HEK293 (cell line): ENCODE results near the gene TNS1.

Experiments used
- CTCF ChIA-PET: fragments of 350-600 bp; formaldehyde crosslinking; extraction: SDS; loops from one replicate; lab custom pipeline; 2021; ENCODE audit warnings: antibody characterized with exemption; lab: Yijun Ruan, JAX
- POLR2A ChIA-PET: fragments of 300-600 bp; formaldehyde crosslinking; extraction: SDS; loops from one replicate; lab custom pipeline; 2020; ENCODE audit warnings: antibody characterized with exemption, inconsistent platforms; lab: Yijun Ruan, JAX
- H3K27ac ChIP-seq: fragments of 200-500 bp; sonication (Bioruptor generic); 2 replicates; pipeline ENCODE4 v1.5.1; 2014; ENCODE audit warnings: low read depth, low read length, control low read depth, inconsistent platforms; ENCODE audit errors: extremely low read depth
- H3K36me3 ChIP-seq, 2 experiments: fragments of 200-500 bp in 1 of 2; sonication (Bioruptor generic) in 1 of 2; 1 replicate in 1 of 2; 2 replicates in 1 of 2; pipeline ENCODE4 v1.5.1; 2014 to 2017; ENCODE audit warnings: inconsistent platforms in 2 of 2, low read length in 2 of 2; ENCODE audit not compliant: control insufficient read depth in 2 of 2, insufficient read depth in 1 of 2
- H3K4me1 ChIP-seq: fragments of 200-500 bp; sonication (Bioruptor generic); 2 replicates; pipeline ENCODE4 v1.5.1; 2014; ENCODE audit warnings: mild to moderate bottlenecking, low read length, inconsistent platforms; ENCODE audit not compliant: control insufficient read depth, insufficient read depth
- H3K4me3 ChIP-seq: 2 replicates; pipeline ENCODE4 v1.5.1; 2011; ENCODE audit warnings: low read depth, mild to moderate bottlenecking, control low read depth, low read length, moderate library complexity
- H3K9me3 ChIP-seq: fragments of 200-500 bp; sonication (Bioruptor generic); 2 replicates; pipeline ENCODE4 v1.5.1; 2014; ENCODE audit warnings: low read depth, low read length, inconsistent platforms; ENCODE audit not compliant: control insufficient read depth, insufficient read depth
- OSR2 ChIP-seq: fragments of 450-650 bp; formaldehyde crosslinking; IDR thresholded peaks from 2 replicates; pipeline ENCODE4 v1.5.1; 2016; ENCODE audit warnings: missing biosample characterization, missing genetic modification characterization
- SETDB1 ChIP-seq: IDR thresholded peaks from one replicate; pipeline ENCODE4 v1.6.1; 2017; ENCODE audit warnings: mild to moderate bottlenecking, low read length, moderate library complexity, mixed read lengths; ENCODE audit not compliant: insufficient read length
- ZBTB48 ChIP-seq: fragments of 450-650 bp; formaldehyde crosslinking; IDR thresholded peaks from 2 replicates; pipeline ENCODE4 v1.5.1; 2016; ENCODE audit warnings: missing biosample characterization, missing genetic modification characterization
- ZNF114 ChIP-seq: fragments of 450-650 bp; formaldehyde crosslinking; IDR thresholded peaks from 2 replicates; pipeline ENCODE4 v1.5.0; 2017; ENCODE audit warnings: missing biosample characterization, missing genetic modification characterization
- ZNF146 ChIP-seq: fragments of 450-650 bp; formaldehyde crosslinking; IDR thresholded peaks from 2 replicates; pipeline ENCODE4 v1.5.1; 2016; ENCODE audit warnings: missing biosample characterization, missing genetic modification characterization
- ZNF335 ChIP-seq: fragments of 450-650 bp; formaldehyde crosslinking; conservative IDR thresholded peaks from 2 replicates; pipeline ENCODE4 v1.5.1; 2016; ENCODE audit warnings: missing biosample characterization, missing genetic modification characterization
- ZNF404 ChIP-seq: fragments of 450-650 bp; formaldehyde crosslinking; IDR thresholded peaks from 2 replicates; pipeline ENCODE4 v1.5.1; 2017; ENCODE audit warnings: missing biosample characterization, missing genetic modification characterization
- ZNF658 ChIP-seq: fragments of 450-650 bp; formaldehyde crosslinking; IDR thresholded peaks from 2 replicates; pipeline ENCODE4; 2016; ENCODE audit warnings: missing biosample characterization, missing genetic modification characterization
- ZNF777 ChIP-seq: fragments of 450-650 bp; formaldehyde crosslinking; IDR thresholded peaks from 2 replicates; pipeline ENCODE4 v1.5.1; 2017; ENCODE audit warnings: missing biosample characterization, missing genetic modification characterization, borderline replicate concordance
- TF ChIP-seq, protein P1 (sequence below): fragments of 450-650 bp; formaldehyde crosslinking; IDR thresholded peaks from 2 replicates; pipeline ENCODE4 v1.5.1; 2016; ENCODE audit warnings: missing biosample characterization, missing genetic modification characterization
- TF ChIP-seq, protein P2 (sequence below): fragments of 450-650 bp; formaldehyde crosslinking; IDR thresholded peaks from 2 replicates; pipeline ENCODE4 v1.5.1; 2016; ENCODE audit warnings: missing biosample characterization, missing genetic modification characterization
- TF ChIP-seq, protein P3 (sequence below): fragments of 450-650 bp; formaldehyde crosslinking; IDR thresholded peaks from 2 replicates; pipeline ENCODE4 v1.5.1; 2016; ENCODE audit warnings: missing biosample characterization, missing genetic modification characterization
- TF ChIP-seq, protein P4 (sequence below): fragments of 450-650 bp; formaldehyde crosslinking; IDR thresholded peaks from 2 replicates; pipeline ENCODE4 v1.5.1; 2016; ENCODE audit warnings: missing biosample characterization, missing genetic modification characterization
- TF ChIP-seq, protein P5 (sequence below): fragments of 450-650 bp; IDR thresholded peaks from 2 replicates; pipeline ENCODE4 v1.5.1; 2018; ENCODE audit warnings: missing biosample characterization, missing genetic modification characterization
- TF ChIP-seq, protein P6 (sequence below): fragments of 450-650 bp; formaldehyde crosslinking; IDR thresholded peaks from 2 replicates; pipeline ENCODE4 v1.5.1; 2017; ENCODE audit warnings: missing biosample characterization, missing genetic modification characterization

The TNS1 gene

DNA sequence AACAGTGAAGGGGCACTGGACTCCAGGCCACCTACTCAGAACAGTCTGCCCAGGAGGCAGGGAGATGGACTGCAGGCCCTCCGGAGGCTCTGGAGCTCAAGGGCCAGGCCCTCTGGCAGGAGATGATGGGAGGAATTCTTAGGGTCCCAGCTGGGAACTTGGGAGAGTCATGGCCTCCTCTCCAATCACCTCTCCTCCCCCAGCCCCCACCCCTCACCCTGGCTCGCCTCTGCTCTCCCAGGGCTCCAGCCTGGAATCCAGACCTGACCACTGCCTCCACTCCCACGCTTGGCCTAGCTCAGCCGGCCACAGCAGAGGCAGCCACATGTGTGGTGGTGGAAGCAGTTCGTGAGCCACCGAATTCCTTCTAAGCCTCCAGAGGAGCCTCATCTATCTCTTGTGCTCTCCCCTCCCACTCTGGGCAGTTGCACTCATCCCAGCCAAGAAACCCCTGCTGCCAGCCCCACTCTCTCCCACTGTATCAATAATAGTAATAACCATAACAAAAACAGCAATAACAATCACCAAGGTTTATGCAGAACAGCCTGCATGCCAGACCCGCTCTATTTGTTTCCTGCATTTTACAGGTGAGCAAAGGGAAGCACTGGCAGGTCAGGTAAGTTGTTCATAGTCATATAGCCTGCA, 67.4 kb downstream of the TNS1 start (continued):
- TF ChIP-seq SETDB1 (no peak), ZNF404 (tag by site-specific recombination) (no peak), ZNF114 (tag by site-specific recombination) (no peak)
- TF ChIP-seq, protein P1, sequence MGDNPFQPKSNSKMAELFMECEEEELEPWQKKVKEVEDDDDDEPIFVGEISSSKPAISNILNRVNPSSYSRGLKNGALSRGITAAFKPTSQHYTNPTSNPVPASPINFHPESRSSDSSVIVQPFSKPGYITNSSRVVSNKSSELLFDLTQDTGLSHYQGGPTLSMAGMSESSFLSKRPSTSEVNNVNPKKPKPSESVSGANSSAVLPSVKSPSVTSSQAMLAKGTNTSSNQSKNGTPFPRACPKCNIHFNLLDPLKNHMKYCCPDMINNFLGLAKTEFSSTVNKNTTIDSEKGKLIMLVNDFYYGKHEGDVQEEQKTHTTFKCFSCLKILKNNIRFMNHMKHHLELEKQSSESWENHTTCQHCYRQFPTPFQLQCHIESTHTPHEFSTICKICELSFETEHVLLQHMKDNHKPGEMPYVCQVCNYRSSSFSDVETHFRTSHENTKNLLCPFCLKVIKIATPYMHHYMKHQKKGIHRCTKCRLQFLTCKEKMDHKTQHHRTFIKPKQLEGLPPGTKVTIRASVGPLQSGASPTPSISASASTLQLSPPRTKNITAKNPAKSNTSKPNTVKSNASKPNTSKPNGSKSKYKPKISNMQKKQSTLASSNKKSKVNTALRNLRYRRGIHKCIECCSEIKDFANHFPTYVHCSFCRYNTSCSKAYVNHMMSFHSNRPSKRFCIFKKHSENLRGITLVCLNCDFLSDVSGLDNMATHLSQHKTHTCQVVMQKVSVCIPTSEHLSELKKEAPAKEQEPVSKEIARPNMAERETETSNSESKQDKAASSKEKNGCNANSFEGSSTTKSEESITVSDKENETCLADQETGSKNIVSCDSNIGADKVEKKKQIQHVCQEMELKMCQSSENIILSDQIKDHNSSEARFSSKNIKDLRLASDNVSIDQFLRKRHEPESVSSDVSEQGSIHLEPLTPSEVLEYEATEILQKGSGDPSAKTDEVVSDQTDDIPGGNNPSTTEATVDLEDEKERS (tag by site-specific recombination): no peak
- TF ChIP-seq, protein P2, sequence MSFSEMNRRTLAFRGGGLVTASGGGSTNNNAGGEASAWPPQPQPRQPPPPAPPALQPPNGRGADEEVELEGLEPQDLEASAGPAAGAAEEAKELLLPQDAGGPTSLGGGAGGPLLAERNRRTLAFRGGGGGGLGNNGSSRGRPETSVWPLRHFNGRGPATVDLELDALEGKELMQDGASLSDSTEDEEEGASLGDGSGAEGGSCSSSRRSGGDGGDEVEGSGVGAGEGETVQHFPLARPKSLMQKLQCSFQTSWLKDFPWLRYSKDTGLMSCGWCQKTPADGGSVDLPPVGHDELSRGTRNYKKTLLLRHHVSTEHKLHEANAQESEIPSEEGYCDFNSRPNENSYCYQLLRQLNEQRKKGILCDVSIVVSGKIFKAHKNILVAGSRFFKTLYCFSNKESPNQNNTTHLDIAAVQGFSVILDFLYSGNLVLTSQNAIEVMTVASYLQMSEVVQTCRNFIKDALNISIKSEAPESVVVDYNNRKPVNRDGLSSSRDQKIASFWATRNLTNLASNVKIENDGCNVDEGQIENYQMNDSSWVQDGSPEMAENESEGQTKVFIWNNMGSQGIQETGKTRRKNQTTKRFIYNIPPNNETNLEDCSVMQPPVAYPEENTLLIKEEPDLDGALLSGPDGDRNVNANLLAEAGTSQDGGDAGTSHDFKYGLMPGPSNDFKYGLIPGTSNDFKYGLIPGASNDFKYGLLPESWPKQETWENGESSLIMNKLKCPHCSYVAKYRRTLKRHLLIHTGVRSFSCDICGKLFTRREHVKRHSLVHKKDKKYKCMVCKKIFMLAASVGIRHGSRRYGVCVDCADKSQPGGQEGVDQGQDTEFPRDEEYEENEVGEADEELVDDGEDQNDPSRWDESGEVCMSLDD (tag by site-specific recombination): no peak

DNA sequence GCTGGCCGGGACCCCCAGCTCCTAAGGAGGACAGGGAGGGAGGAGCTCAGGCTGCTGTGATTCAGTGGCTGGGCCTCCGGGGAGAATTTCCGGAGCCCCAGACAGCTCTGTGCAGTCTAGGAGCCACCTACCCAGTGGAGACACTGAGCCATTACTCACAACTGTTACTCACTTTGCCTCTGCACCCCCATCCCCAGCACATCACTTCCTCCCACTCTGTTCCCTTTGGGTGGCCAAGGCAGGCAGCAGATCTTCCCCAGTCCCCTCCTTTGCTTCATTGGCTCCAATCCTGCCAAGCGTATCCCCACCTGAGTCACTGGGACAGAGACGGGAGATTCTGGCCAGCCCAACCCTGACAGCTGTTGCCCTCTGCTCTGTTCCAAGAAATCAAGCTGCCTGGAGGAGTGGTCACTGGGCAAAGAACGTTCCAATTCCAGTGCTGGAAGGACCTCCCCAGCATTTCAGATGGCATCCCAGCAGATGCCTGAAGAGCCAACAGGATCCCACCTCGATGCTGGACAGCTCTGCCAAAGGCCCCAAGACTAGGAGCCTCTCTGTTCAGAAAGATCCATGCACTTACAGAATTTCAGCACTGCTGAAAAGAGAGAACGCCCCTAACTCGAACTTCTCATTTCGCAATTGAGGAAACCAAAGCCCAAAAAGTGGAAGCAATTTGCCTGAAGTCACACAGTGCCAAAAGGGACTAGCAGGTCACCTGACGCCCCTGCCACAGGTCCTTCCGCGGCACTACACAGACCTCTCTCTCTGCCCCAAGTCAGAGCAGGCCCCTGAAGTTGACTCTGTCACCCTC, 68.3 kb downstream of the TNS1 start:
- ChIA-PET POLR2A (no interaction called here), CTCF (interaction anchor here (0.6 to 2.7 kb wide), 4 partner anchors 11 to 59 kb away, joined by 3 to 9 read pairs (median 4); no protein-coding TSS in a partner anchor)
- no peaks in the 10 kb centered on the region for H3K4me1 ChIP-seq
- H3K27ac ChIP-seq: no peak overlapping the region
- TF ChIP-seq, protein P3, sequence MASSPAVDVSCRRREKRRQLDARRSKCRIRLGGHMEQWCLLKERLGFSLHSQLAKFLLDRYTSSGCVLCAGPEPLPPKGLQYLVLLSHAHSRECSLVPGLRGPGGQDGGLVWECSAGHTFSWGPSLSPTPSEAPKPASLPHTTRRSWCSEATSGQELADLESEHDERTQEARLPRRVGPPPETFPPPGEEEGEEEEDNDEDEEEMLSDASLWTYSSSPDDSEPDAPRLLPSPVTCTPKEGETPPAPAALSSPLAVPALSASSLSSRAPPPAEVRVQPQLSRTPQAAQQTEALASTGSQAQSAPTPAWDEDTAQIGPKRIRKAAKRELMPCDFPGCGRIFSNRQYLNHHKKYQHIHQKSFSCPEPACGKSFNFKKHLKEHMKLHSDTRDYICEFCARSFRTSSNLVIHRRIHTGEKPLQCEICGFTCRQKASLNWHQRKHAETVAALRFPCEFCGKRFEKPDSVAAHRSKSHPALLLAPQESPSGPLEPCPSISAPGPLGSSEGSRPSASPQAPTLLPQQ: no peak
- TF ChIP-seq, protein P4, sequence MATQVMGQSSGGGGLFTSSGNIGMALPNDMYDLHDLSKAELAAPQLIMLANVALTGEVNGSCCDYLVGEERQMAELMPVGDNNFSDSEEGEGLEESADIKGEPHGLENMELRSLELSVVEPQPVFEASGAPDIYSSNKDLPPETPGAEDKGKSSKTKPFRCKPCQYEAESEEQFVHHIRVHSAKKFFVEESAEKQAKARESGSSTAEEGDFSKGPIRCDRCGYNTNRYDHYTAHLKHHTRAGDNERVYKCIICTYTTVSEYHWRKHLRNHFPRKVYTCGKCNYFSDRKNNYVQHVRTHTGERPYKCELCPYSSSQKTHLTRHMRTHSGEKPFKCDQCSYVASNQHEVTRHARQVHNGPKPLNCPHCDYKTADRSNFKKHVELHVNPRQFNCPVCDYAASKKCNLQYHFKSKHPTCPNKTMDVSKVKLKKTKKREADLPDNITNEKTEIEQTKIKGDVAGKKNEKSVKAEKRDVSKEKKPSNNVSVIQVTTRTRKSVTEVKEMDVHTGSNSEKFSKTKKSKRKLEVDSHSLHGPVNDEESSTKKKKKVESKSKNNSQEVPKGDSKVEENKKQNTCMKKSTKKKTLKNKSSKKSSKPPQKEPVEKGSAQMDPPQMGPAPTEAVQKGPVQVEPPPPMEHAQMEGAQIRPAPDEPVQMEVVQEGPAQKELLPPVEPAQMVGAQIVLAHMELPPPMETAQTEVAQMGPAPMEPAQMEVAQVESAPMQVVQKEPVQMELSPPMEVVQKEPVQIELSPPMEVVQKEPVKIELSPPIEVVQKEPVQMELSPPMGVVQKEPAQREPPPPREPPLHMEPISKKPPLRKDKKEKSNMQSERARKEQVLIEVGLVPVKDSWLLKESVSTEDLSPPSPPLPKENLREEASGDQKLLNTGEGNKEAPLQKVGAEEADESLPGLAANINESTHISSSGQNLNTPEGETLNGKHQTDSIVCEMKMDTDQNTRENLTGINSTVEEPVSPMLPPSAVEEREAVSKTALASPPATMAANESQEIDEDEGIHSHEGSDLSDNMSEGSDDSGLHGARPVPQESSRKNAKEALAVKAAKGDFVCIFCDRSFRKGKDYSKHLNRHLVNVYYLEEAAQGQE: peak; percentile 67; the same call in 1 of the 2 replicates
- H3K4me3 ChIP-seq: no peak overlapping the region
- no peaks in the 10 kb centered on the region for H3K36me3 ChIP-seq
- H3K9me3 ChIP-seq: no peaks in the 10 kb centered on the region

DNA sequence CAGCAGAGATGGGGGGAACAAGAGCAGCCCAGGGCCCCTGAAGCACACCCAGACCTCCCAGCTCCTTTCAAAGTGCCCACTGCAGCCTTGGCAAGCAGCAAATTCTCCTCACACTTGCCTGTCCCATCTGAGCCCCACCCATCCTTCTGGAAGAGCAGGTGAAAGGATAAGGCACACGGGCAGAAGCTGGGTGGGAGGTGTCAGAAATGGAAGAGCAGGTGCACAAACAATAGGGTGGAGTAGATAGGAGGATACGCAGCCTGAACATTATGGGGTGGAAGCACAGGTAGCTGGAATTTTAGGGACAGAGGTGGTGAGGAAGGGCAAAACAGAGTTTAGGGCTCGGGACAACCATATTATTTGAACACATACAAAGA, 69.2 kb downstream of the TNS1 start:
- CTCF ChIA-PET: interaction anchor here (2.7 kb wide), 1 partner anchor 34 kb away, joined by 9 read pairs; no protein-coding TSS in a partner anchor

More for the DNA sequence above, 69.2 kb downstream of the TNS1 start:
- H3K4me1 ChIP-seq: no peaks in the 10 kb centered on the region
- POLR2A ChIA-PET: no interaction called here
- H3K27ac ChIP-seq: no peak overlapping the region
- H3K4me3 ChIP-seq: no peak overlapping the region
- H3K36me3 ChIP-seq: no peaks in the 10 kb centered on the region
- no peaks in the 10 kb centered on the region for H3K9me3 ChIP-seq
- no peak for TF ChIP-seq OSR2
- TF ChIP-seq, protein P5, sequence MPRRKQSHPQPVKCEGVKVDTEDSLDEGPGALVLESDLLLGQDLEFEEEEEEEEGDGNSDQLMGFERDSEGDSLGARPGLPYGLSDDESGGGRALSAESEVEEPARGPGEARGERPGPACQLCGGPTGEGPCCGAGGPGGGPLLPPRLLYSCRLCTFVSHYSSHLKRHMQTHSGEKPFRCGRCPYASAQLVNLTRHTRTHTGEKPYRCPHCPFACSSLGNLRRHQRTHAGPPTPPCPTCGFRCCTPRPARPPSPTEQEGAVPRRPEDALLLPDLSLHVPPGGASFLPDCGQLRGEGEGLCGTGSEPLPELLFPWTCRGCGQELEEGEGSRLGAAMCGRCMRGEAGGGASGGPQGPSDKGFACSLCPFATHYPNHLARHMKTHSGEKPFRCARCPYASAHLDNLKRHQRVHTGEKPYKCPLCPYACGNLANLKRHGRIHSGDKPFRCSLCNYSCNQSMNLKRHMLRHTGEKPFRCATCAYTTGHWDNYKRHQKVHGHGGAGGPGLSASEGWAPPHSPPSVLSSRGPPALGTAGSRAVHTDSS (tag by site-specific recombination): no peak
- no peak for TF ChIP-seq ZNF777 (tag by site-specific recombination)
- no peak for TF ChIP-seq ZNF335 (tag by site-specific recombination)
- no peak for TF ChIP-seq ZBTB48 (tag by site-specific recombination)
- TF ChIP-seq ZNF658 (tag by site-specific recombination): no peak
- TF ChIP-seq, protein P6, sequence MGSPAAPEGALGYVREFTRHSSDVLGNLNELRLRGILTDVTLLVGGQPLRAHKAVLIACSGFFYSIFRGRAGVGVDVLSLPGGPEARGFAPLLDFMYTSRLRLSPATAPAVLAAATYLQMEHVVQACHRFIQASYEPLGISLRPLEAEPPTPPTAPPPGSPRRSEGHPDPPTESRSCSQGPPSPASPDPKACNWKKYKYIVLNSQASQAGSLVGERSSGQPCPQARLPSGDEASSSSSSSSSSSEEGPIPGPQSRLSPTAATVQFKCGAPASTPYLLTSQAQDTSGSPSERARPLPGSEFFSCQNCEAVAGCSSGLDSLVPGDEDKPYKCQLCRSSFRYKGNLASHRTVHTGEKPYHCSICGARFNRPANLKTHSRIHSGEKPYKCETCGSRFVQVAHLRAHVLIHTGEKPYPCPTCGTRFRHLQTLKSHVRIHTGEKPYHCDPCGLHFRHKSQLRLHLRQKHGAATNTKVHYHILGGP: no peak
- no peak for TF ChIP-seq ZNF146
